Limb (tissue), 2 donors: Measurements from ENCODE around the gene ZNF773.
A peak's percentile ranks its signal among the peaks of the same experiment; 100 is the strongest.
"Not testable (repeated sequence)": the region's sequence is repeated elsewhere in the genome, so short reads cannot be mapped to it uniquely, and the experiment has no call there.

Source experiments
- DNase-seq, 2 donors: peaks; one replicate each; pipeline ENCODE4 v3.0.0-alpha.2; 2016; ENCODE audit errors: extremely low spot score in 2 of 2

Gene ZNF773

GRCh38 chr19:57499680-57500395, at the start of gene ZNF773:
Gene ZNF773, plus strand, starts transcription at chr19:57499938. Its CDS starts 143 bp downstream, at chr19:57500081.
- DNase-seq: peak; percentile 90 to 96

- DNase-seq: no peak
These were observed 47.4 kb upstream of the ZNF773 start for GRCh38 chr19:57452307-57452706.

GRCh38 chr19:57465680-57466381, 33.9 kb upstream of the ZNF773 start:
- DNase-seq: no peak

GRCh38 chr19:57466489-57466888, 33.2 kb upstream of the ZNF773 start:
- no peak for DNase-seq

GRCh38 chr19:57473646-57474045, 26.1 kb upstream of the ZNF773 start:
- DNase-seq: no peak

GRCh38 chr19:57477191-57478008, 22.3 kb upstream of the ZNF773 start, which contains the start of gene ZNF772:
Gene ZNF772, minus strand, starts transcription at chr19:57477566. Its CDS starts 257 bp downstream, at chr19:57477309.
- DNase-seq: peak; percentile 90 to 95

GRCh38 chr19:57487477-57488298, 12.1 kb upstream of the ZNF773 start, which contains the start of gene ZNF419:
Gene ZNF419, plus strand, starts transcription at chr19:57487750. Its CDS starts 201 bp downstream, at chr19:57487951.
- peak; percentile 92 for DNase-seq

GRCh38 chr19:57488299-57488644, 11.5 kb upstream of the ZNF773 start:
- not testable (repeated sequence) for DNase-seq

- DNase-seq: not testable (repeated sequence)
These were observed 432 bp upstream of the ZNF773 start for GRCh38 chr19:57499332-57499679.

GRCh38 chr19:57500400-57500799, 662 bp downstream of the ZNF773 start:
- DNase-seq: not testable (repeated sequence)

- DNase-seq: no peak
These were observed 6.4 kb downstream of the ZNF773 start for GRCh38 chr19:57506163-57506562.

- no peak for DNase-seq
These were observed 11.7 kb downstream of the ZNF773 start for GRCh38 chr19:57511484-57511883.

- no peak for DNase-seq
These were observed 13.1 kb downstream of the ZNF773 start for GRCh38 chr19:57512845-57513244.

- no peak for DNase-seq
These were observed 15.5 kb downstream of the ZNF773 start for GRCh38 chr19:57515255-57515654.

- not testable (repeated sequence) for DNase-seq
These were observed 18.3 kb downstream of the ZNF773 start for GRCh38 chr19:57518021-57518420.

GRCh38 chr19:57527136-57527881, 27.6 kb downstream of the ZNF773 start, which contains the start of gene ZNF549:
Gene ZNF549, plus strand, starts transcription at chr19:57527356. Its CDS starts 218 bp downstream, at chr19:57527574.
- peak; percentile 91 to 92 for DNase-seq

GRCh38 chr19:57537953-57538547, 38.3 kb downstream of the ZNF773 start:
- no peak for DNase-seq

- no peak for DNase-seq
These were observed 46.8 kb downstream of the ZNF773 start for GRCh38 chr19:57546513-57546912.

- DNase-seq: no peak
These were observed 52.7 kb downstream of the ZNF773 start for GRCh38 chr19:57552432-57552831.

GRCh38 chr19:57557659-57558058, 57.9 kb downstream of the ZNF773 start:
- no peak for DNase-seq
